MCF 10A (cell line): ENCODE results near the gene FOXRED2. TPM values are rescaled to one million over a fixed set of nuclear protein-coding genes. Genes with fewer than 3 reads are reported as not detected.
A peak's percentile ranks its signal among the peaks of the same experiment; 100 is the strongest.

Experiments used
- BruUV-seq: library from RNA; stranded (reverse); fragments of 400-500 nt; replicated peaks from 2 replicates; lab custom pipeline; 2021; lab: Mats Ljungman, UMichigan
- CTCF ChIA-PET: fragments of 300-600 bp; sonication (Branson Sonifier 250); formaldehyde crosslinking; extraction: SDS; loops from one replicate; lab custom pipeline; 2021; ENCODE audit warnings: antibody characterized with exemption, inconsistent platforms; lab: Yijun Ruan, JAX
- POLR2A ChIA-PET: fragments of 300-600, 350-650 bp; sonication (Branson Sonifier 250); formaldehyde crosslinking; extraction: SDS; loops from one replicate; lab custom pipeline; 2020; ENCODE audit warnings: antibody characterized with exemption, inconsistent platforms; lab: Yijun Ruan, JAX
- DNase-seq: peaks from one replicate; pipeline ENCODE4 v3.0.0-alpha.2; 2018; ENCODE audit not compliant: unreplicated experiment
- H3K27ac Mint-ChIP-seq: one replicate; pipeline ENCODE4 v1.8.0; 2022; ENCODE audit warnings: mild to moderate bottlenecking, low read depth, mixed read lengths; ENCODE audit not compliant: unreplicated experiment
- H3K27me3 Mint-ChIP-seq: one replicate; pipeline ENCODE4 v1.8.0; 2022; ENCODE audit warnings: mixed read lengths; ENCODE audit not compliant: insufficient read depth, unreplicated experiment
- H3K36me3 Mint-ChIP-seq: one replicate; pipeline ENCODE4 v1.8.0; 2022; ENCODE audit warnings: mild to moderate bottlenecking, moderate library complexity, mixed read lengths; ENCODE audit not compliant: insufficient read depth, unreplicated experiment
- H3K4me1 Mint-ChIP-seq: one replicate; pipeline ENCODE4 v1.8.0; 2022; ENCODE audit warnings: mixed read lengths; ENCODE audit not compliant: insufficient read depth, unreplicated experiment
- H3K4me3 Mint-ChIP-seq: one replicate; pipeline ENCODE4 v1.8.0; 2022; ENCODE audit warnings: mild to moderate bottlenecking, moderate library complexity, mixed read lengths; ENCODE audit not compliant: unreplicated experiment
- H3K9me3 Mint-ChIP-seq: one replicate; pipeline ENCODE4 v1.8.0; 2022; ENCODE audit warnings: mixed read lengths; ENCODE audit not compliant: unreplicated experiment
- intact Hi-C: fragments of 100-400 bp; cut with micrococcal nuclease; formaldehyde crosslinking; loops from 2 replicates; pipeline ENCODE4 v1.14.1; 2022
- total RNA-seq: library from RNA; stranded (reverse); gene quantifications from 2 replicates; pipeline ENCODE4 v1.2.3, GENCODE V29; 2022
- TF ChIP-seq, protein P1 (sequence below): fragments of 200-600 bp; IDR thresholded peaks from one replicate; pipeline ENCODE4 v1.8.0; 2022; ENCODE audit warnings: antibody characterized with exemption, mild to moderate bottlenecking; ENCODE audit not compliant: unreplicated experiment

The FOXRED2 gene
- total RNA-seq, 1 experiment from 2014 or later, result 10.9 TPM

DNA sequence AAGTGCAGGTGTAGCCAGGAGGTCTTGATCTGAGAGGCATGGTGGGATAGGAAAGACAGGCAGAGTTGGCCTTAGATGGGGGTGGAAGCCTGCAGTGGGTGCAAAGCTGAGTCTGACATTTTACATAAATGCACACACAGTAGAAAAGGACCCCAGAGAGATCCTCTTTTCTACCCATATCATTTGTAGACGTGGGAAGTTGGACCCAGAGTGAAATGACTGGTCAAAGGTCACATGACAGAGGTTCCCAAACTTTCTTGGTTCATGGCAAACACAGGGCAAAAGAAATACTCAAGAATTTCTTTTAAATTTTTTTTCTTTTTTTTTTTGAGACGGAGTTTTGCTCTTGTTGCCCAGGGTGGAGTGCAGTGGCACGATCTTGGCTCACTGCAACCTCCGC lies 6.2 kb upstream of the FOXRED2 start:
- ChIA-PET CTCF (interaction anchor here (0.5 to 3.6 kb wide), 4 partner anchors 12 to 261 kb away, joined by 4 to 15 read pairs (median 4); no protein-coding TSS in a partner anchor), POLR2A (interaction anchor here (1.0 kb wide), 1 partner anchor 15 kb away, joined by 3 read pairs; no protein-coding TSS in a partner anchor)
- no peaks in the 10 kb centered on the region for H3K9me3 Mint-ChIP-seq
- DNase-seq, result no peak
- no TSS peak for BruUV-seq
- H3K27ac Mint-ChIP-seq, result peak overlapping the region; percentile 36
- peaks cover 84% of the 10 kb centered on the region for H3K36me3 Mint-ChIP-seq
- TF ChIP-seq, protein P1, sequence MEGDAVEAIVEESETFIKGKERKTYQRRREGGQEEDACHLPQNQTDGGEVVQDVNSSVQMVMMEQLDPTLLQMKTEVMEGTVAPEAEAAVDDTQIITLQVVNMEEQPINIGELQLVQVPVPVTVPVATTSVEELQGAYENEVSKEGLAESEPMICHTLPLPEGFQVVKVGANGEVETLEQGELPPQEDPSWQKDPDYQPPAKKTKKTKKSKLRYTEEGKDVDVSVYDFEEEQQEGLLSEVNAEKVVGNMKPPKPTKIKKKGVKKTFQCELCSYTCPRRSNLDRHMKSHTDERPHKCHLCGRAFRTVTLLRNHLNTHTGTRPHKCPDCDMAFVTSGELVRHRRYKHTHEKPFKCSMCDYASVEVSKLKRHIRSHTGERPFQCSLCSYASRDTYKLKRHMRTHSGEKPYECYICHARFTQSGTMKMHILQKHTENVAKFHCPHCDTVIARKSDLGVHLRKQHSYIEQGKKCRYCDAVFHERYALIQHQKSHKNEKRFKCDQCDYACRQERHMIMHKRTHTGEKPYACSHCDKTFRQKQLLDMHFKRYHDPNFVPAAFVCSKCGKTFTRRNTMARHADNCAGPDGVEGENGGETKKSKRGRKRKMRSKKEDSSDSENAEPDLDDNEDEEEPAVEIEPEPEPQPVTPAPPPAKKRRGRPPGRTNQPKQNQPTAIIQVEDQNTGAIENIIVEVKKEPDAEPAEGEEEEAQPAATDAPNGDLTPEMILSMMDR, result no peak
- intact Hi-C loops, result no loop called here
- H3K4me3 Mint-ChIP-seq, result no peak overlapping the region
- H3K4me1 Mint-ChIP-seq, result peaks cover 8% of the 10 kb centered on the region
- H3K27me3 Mint-ChIP-seq, result no peaks in the 10 kb centered on the region

DNA sequence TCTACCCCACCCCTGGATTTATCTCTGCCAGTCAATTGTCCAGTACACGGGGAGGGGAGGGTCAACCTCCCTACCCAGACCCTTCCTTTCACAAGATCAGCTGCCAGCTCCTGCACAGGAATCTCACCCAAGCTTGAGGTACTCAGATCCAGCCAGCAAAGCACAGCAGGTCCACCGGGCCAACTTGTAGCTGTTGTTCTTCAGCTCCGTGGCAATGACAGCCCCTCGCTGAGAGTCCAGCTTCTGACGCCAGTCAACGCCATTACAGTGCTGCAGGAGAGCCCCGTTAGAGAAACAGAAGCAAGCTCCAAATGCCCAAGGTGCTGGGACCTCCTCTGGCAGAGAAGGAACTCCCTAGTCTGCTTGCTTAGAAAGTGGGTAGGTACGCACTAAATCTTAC lies 5.5 kb upstream of the FOXRED2 start:
- CTCF ChIA-PET, result interaction anchor here (0.5 to 3.9 kb wide), 5 partner anchors 9 to 262 kb away, joined by 4 to 29 read pairs (median 4); no protein-coding TSS in a partner anchor
- peaks cover 77% of the 10 kb centered on the region for H3K36me3 Mint-ChIP-seq

DNA sequence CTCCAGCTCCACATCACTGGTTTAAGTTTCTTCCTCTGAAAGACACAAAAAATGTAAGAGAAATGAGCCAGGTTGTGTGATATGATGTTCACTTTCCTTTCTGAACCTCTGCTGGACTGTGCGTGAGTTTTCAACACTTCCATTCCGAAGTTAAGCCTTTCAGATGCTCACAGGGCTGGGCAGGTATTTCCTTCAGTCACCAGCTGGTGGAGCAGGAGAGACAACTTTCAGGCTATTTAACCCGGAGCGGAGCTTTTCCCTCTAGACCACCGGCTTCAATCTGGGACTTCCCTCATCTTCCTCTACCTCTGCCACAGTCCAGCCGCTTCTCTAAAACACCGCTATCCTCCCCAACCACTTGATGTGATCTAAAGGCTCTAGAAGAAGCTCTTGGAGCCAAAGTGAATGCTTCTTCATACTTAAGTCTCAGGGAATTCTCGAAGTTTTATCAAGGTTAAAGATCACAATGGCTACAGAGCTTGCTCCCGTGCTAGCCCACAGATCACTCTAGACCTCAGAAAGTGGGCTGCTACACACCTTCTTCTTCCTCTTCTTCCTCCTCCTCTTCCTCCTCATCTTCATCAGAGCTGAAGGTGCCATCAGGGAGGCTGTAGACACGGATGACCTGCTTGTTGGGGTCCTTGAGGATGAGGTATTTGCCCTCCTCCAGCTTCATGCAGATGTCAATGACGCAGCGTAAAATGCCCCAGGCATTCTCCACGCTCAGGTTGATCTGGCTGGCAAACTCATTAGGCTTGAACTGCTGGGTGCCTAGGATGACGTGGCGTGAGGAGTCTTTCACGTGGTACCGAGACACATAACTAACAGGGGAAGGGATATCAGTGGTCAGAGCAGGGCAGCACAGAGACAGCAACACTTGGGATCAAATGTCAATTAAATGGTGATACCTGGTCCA lies 4.4 kb upstream of the FOXRED2 start:
- ChIA-PET POLR2A (interaction anchor here (0.6 to 5.8 kb wide), 8 partner anchors 10 to 1129 kb away, joined by 3 to 44 read pairs (median 6); partner anchors contain the start of genes EIF3D, IFT27 and TXN2), CTCF (interaction anchor here (0.6 to 3.9 kb wide), 15 partner anchors 8 to 468 kb away, joined by 3 to 29 read pairs (median 4); partner anchors contain the start of gene EIF3D)
- Mint-ChIP-seq H3K27me3 (no peaks in the 10 kb centered on the region), H3K4me3 (no peak overlapping the region), H3K36me3 (peaks cover 66% of the 10 kb centered on the region), H3K9me3 (no peaks in the 10 kb centered on the region), H3K4me1 (peaks cover 13% of the 10 kb centered on the region), H3K27ac (peak overlapping the region; percentile 21)
- TSS peak; percentile 35 for BruUV-seq
- intact Hi-C loops, result loop anchor here (2.0 kb wide), 1 partner anchor 18 kb away; the partner anchor contains the start of gene EIF3D
- TF ChIP-seq, protein P1, result peak; percentile 54
- DNase-seq, result peak; percentile 47

More for the DNA sequence above, 5.5 kb upstream of the FOXRED2 start:
- H3K4me1 Mint-ChIP-seq, result peaks cover 11% of the 10 kb centered on the region
- peak overlapping the region; percentile 36 for H3K27ac Mint-ChIP-seq
- TF ChIP-seq, protein P1, result no peak
- no peak overlapping the region for H3K4me3 Mint-ChIP-seq
- H3K27me3 Mint-ChIP-seq, result no peaks in the 10 kb centered on the region
- intact Hi-C loops, result no loop called here
- POLR2A ChIA-PET, result interaction anchor here (1.0 kb wide), 1 partner anchor 16 kb away, joined by 3 read pairs; no protein-coding TSS in a partner anchor
- no peak for DNase-seq
- H3K9me3 Mint-ChIP-seq, result no peaks in the 10 kb centered on the region
- no TSS peak for BruUV-seq

DNA sequence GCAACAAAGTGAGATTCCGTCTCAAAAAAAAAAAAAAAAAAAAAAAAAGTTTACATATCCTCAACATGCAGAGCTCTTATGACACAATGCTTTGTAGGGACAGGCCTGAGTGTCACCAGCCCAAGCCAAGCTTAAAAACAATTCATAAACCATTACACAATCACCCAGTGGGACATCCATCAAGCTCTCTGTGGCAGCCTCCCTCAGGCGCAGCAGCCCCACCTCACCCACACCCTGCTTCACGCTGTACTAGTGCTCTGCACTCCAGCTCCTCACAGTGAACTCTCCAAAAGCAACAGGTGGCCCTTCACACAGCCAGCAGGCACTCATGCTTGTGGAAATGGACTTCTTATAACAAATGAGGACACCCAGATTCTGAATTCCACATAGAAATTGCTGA lies 3.5 kb upstream of the FOXRED2 start:
- H3K4me3 Mint-ChIP-seq, result no peak overlapping the region
- DNase-seq, result no peak
- no peaks in the 10 kb centered on the region for H3K9me3 Mint-ChIP-seq
- H3K27me3 Mint-ChIP-seq, result no peaks in the 10 kb centered on the region
- H3K36me3 Mint-ChIP-seq, result peaks cover 58% of the 10 kb centered on the region
- TF ChIP-seq, protein P1, result no peak
- BruUV-seq, result no TSS peak
- POLR2A ChIA-PET, result interaction anchor here (0.7 to 5.8 kb wide), 8 partner anchors 11 to 265 kb away, joined by 3 to 44 read pairs (median 6); partner anchors contain the start of genes EIF3D, IFT27 and TXN2
- intact Hi-C loops, result loop anchor here (2.0 kb wide), 1 partner anchor 18 kb away; the partner anchor contains the start of gene EIF3D
- H3K4me1 Mint-ChIP-seq, result peaks cover 13% of the 10 kb centered on the region
- CTCF ChIA-PET, result interaction anchor here (0.6 to 3.9 kb wide), 12 partner anchors 11 to 469 kb away, joined by 3 to 29 read pairs (median 4); partner anchors contain the start of gene EIF3D
- no peak overlapping the region for H3K27ac Mint-ChIP-seq
